OCI-LY1 (cell line): Measurements from ENCODE around the gene OLIG2.

Experiments used
- H2AFZ ChIP-seq: fragments of 200-600 bp; sonication (generic), shearing (Covaris generic); 2 replicates; pipeline ENCODE4 v1.6.0; 2014; ENCODE audit warnings: antibody characterized with exemption, mild to moderate bottlenecking, low read length
- H3F3A ChIP-seq: fragments of 200-600 bp; sonication (generic), shearing (Covaris generic); 2 replicates; pipeline ENCODE4 v1.6.0; 2014; ENCODE audit warnings: mild to moderate bottlenecking, antibody characterized with exemption, low read length, moderate library complexity; ENCODE audit not compliant: insufficient read depth
- H3K27ac ChIP-seq: fragments of 200-600 bp; sonication (generic); 2 replicates; pipeline ENCODE4 v1.5.1; 2014; ENCODE audit warnings: low read length, mixed run types, mild to moderate bottlenecking, low read depth; ENCODE audit not compliant: poor library complexity, severe bottlenecking
- H3K27me3 ChIP-seq: fragments of 200-600 bp; sonication (generic); 2 replicates; pipeline ENCODE4 v1.6.0; 2014; ENCODE audit warnings: antibody characterized with exemption, mild to moderate bottlenecking, low read length, moderate library complexity; ENCODE audit not compliant: insufficient read depth
- H3K36me3 ChIP-seq: fragments of 200-600 bp; sonication (generic); 2 replicates; pipeline ENCODE4 v1.6.1; 2014; ENCODE audit warnings: mild to moderate bottlenecking, antibody characterized with exemption, low read length, moderate library complexity, mixed read lengths; ENCODE audit not compliant: insufficient read depth
- H3K4me1 ChIP-seq: fragments of 200-600 bp; sonication (generic); 2 replicates; pipeline ENCODE4 v1.5.1; 2014; ENCODE audit warnings: mild to moderate bottlenecking, low read length, moderate library complexity; ENCODE audit not compliant: insufficient read depth, severe bottlenecking
- H3K4me2 ChIP-seq: fragments of 200-600 bp; sonication (generic), shearing (Covaris generic); 2 replicates; pipeline ENCODE4 v1.6.1; 2014; ENCODE audit warnings: low read length
- H3K4me3 ChIP-seq: fragments of 200-600 bp; sonication (generic); 2 replicates; pipeline ENCODE4 v1.5.1; 2014; ENCODE audit warnings: low read length, low read depth, mild to moderate bottlenecking, mixed read lengths; ENCODE audit not compliant: poor library complexity, severe bottlenecking
- H3K79me2 ChIP-seq: fragments of 200-600 bp; shearing (Covaris generic); 2 replicates; pipeline ENCODE4 v1.6.1; 2016; ENCODE audit warnings: mixed run types, low read length, mixed read lengths; ENCODE audit not compliant: insufficient read depth
- H3K9ac ChIP-seq: fragments of 200-600 bp; sonication (generic), shearing (Covaris generic); 2 replicates; pipeline ENCODE4 v1.6.1; 2014; ENCODE audit warnings: mild to moderate bottlenecking, low read length, mixed read lengths
- H3K9me2 ChIP-seq: fragments of 200-600 bp; sonication (generic), shearing (Covaris generic); 2 replicates; pipeline ENCODE4 v1.6.1; 2014; ENCODE audit warnings: low read depth, mild to moderate bottlenecking, low read length, mixed read lengths
- H3K9me3 ChIP-seq: fragments of 200-600 bp; shearing (Covaris generic); 2 replicates; pipeline ENCODE4 v1.6.1; 2014; ENCODE audit warnings: low read length, mixed read lengths
- H4K20me1 ChIP-seq: fragments of 200-600 bp; sonication (generic), shearing (Covaris generic); 2 replicates; pipeline ENCODE4 v1.6.0; 2016; ENCODE audit warnings: mild to moderate bottlenecking, low read length; ENCODE audit not compliant: insufficient read depth
- EZH2 ChIP-seq: fragments of 200-600 bp; sonication (generic), shearing (Covaris generic); IDR thresholded peaks from 2 replicates; pipeline ENCODE4 v1.8.0; 2017; ENCODE audit warnings: borderline replicate concordance, mixed run types, mild to moderate bottlenecking, antibody characterized with exemption, low read length, moderate library complexity, mixed read lengths
- TF ChIP-seq, protein P1 (sequence below): fragments of 200-600 bp; sonication (generic), shearing (Covaris generic); IDR thresholded peaks from 2 replicates; pipeline ENCODE4 v1.5.1; 2017; ENCODE audit warnings: mild to moderate bottlenecking, antibody characterized with exemption, low read length, moderate library complexity, mixed read lengths

OLIG2 gene

GRCh38 chr21:33070744-33070997 lies 44.9 kb downstream of the OLIG2 start:
- Histone ChIP-seq H3K36me3 (no peaks in the 10 kb centered on the region), H3K4me3 (no peak overlapping the region), H3K27me3 (no peaks in the 10 kb centered on the region), H3K4me1 (no peaks in the 10 kb centered on the region), H2AFZ (no peak overlapping the region), H3F3A (no peaks in the 10 kb centered on the region), H3K9me3 (peaks cover 6% of the 10 kb centered on the region; the same call in 1 of the 2 replicates), H3K27ac (no peak overlapping the region), H4K20me1 (no peaks in the 10 kb centered on the region), H3K4me2 (no peak overlapping the region), H3K9me2 (no peaks in the 10 kb centered on the region), H3K79me2 (no peaks in the 10 kb centered on the region), H3K9ac (no peak overlapping the region)
- no peak for TF ChIP-seq EZH2
- TF ChIP-seq, protein P1, sequence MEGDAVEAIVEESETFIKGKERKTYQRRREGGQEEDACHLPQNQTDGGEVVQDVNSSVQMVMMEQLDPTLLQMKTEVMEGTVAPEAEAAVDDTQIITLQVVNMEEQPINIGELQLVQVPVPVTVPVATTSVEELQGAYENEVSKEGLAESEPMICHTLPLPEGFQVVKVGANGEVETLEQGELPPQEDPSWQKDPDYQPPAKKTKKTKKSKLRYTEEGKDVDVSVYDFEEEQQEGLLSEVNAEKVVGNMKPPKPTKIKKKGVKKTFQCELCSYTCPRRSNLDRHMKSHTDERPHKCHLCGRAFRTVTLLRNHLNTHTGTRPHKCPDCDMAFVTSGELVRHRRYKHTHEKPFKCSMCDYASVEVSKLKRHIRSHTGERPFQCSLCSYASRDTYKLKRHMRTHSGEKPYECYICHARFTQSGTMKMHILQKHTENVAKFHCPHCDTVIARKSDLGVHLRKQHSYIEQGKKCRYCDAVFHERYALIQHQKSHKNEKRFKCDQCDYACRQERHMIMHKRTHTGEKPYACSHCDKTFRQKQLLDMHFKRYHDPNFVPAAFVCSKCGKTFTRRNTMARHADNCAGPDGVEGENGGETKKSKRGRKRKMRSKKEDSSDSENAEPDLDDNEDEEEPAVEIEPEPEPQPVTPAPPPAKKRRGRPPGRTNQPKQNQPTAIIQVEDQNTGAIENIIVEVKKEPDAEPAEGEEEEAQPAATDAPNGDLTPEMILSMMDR: no peak

DNA sequence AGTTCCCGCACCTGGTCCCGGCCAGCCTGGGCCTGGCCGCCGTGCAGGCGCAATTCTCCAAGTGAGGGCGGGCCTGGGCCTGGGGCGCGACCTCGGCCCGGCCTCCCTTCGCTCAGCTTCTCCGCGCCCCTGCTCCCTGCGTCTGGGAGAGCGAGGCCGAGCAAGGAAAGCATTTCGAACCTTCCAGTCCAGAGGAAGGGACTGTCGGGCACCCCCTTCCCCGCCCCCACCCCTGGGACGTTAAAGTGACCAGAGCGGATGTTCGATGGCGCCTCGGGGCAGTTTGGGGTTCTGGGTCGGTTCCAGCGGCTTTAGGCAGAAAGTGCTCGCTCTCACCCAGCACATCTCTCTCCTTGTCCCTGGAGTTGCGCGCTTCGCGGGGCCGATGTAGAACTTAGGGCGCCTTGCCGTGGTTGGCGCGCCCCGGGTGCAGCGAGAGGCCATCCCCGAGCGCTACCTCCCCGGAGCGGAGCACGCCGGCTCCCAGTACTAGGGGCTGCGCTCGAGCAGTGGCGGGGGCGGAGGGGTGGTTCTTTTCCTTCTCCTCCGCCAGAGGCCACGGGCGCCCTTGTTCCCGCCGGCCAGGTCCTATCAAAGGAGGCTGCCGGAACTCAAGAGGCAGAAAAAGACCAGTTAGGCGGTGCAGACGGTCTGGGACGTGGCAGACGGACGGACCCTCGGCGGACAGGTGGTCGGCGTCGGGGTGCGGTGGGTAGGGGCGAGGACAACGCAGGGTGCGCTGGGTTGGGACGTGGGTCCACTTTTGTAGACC lies 45.4 kb downstream of the OLIG2 start:
- Histone ChIP-seq H3K9me3 (peaks cover 6% of the 10 kb centered on the region; the same call in 1 of the 2 replicates), H3K9ac (no peak overlapping the region), H3K9me2 (no peaks in the 10 kb centered on the region), H3K27me3 (no peaks in the 10 kb centered on the region), H4K20me1 (no peaks in the 10 kb centered on the region), H2AFZ (no peak overlapping the region), H3K4me3 (no peak overlapping the region), H3K4me2 (no peak overlapping the region), H3F3A (no peaks in the 10 kb centered on the region), H3K79me2 (no peaks in the 10 kb centered on the region), H3K36me3 (no peaks in the 10 kb centered on the region), H3K4me1 (no peaks in the 10 kb centered on the region), H3K27ac (no peak overlapping the region)
- TF ChIP-seq EZH2: no peak
- TF ChIP-seq, protein P1: no peak

- H4K20me1 ChIP-seq: no peaks in the 10 kb centered on the region
- no peak overlapping the region for H3K9ac ChIP-seq
- H3K36me3 ChIP-seq: no peaks in the 10 kb centered on the region
- H3K9me3 ChIP-seq: peaks cover 6% of the 10 kb centered on the region; the same call in 1 of the 2 replicates
- no peaks in the 10 kb centered on the region for H3K4me1 ChIP-seq
- no peak overlapping the region for H3K27ac ChIP-seq
- H3K27me3 ChIP-seq: no peaks in the 10 kb centered on the region
- TF ChIP-seq, protein P1: no peak
- TF ChIP-seq EZH2: no peak
- no peaks in the 10 kb centered on the region for H3F3A ChIP-seq
- no peak overlapping the region for H3K4me2 ChIP-seq
- no peaks in the 10 kb centered on the region for H3K79me2 ChIP-seq
- no peak overlapping the region for H2AFZ ChIP-seq
- no peak overlapping the region for H3K4me3 ChIP-seq
- no peaks in the 10 kb centered on the region for H3K9me2 ChIP-seq
Measured at GRCh38 chr21:33071770-33072306, 46.1 kb downstream of the OLIG2 start.
